BJ (cell line): ENCODE data around the gene PID1. TPM values are rescaled to one million over a fixed set of nuclear protein-coding genes. Genes with fewer than 3 reads are reported as not detected.

Source experiments
- CTCF ChIA-PET: fragments of 350-600 bp; formaldehyde crosslinking; extraction: SDS; loops from one replicate; lab custom pipeline; 2021; ENCODE audit warnings: antibody characterized with exemption, inconsistent platforms; lab: Yijun Ruan, JAX
- POLR2A ChIA-PET: fragments of 300-600 bp; sonication (Branson Sonifier 250); formaldehyde crosslinking; extraction: SDS; loops from one replicate; lab custom pipeline; 2021; ENCODE audit warnings: antibody characterized with exemption; lab: Charles Lee
- DNase-seq: peaks from one replicate; pipeline ENCODE4 v3.0.0-alpha.2; 2011; ENCODE audit warnings: low read depth
- H3K27me3 ChIP-seq: 2 replicates; pipeline ENCODE4 v1.6.0; 2011; ENCODE audit warnings: low read length; ENCODE audit not compliant: control insufficient read depth, insufficient read depth
- H3K36me3 ChIP-seq: 2 replicates; pipeline ENCODE4 v1.5.1; 2011; ENCODE audit warnings: low read length; ENCODE audit not compliant: control insufficient read depth, insufficient read depth
- H3K4me3 ChIP-seq: 2 replicates; pipeline ENCODE4 v1.5.1; 2011; ENCODE audit warnings: low read depth, mild to moderate bottlenecking, control low read depth, low read length
- CTCF ChIP-seq: IDR thresholded peaks from 2 replicates; pipeline ENCODE4 v1.5.1; 2011; ENCODE audit warnings: low read depth, mild to moderate bottlenecking, control low read depth, inconsistent platforms, low read length, moderate library complexity; ENCODE audit not compliant: insufficient read depth
- polyA plus RNA-seq: library from polyadenylated mRNA; depleted of rRNA; stranded (reverse); fragments of >200 nt; gene quantifications from 2 replicates; pipeline ENCODE4 v1.2.3, GENCODE V29; 2011

PID1 gene
- polyA plus RNA-seq, 1 experiment = 8.8 TPM

- DNase-seq = no peak
- Histone ChIP-seq H3K36me3 (no peaks in the 10 kb centered on the region), H3K27me3 (no peaks in the 10 kb centered on the region), H3K4me3 (no peak overlapping the region)
- POLR2A ChIA-PET = no interaction called here
- TF ChIP-seq CTCF = no peak
- CTCF ChIA-PET = interaction anchor here (1.2 to 2.3 kb wide), 2 partner anchors 10 to 433 kb away, joined by 3 to 7 read pairs; no protein-coding TSS in a partner anchor
Observed at GRCh38 chr2:229153951-229154350, 117.1 kb downstream of the PID1 start.

- TF ChIP-seq CTCF = no peak
- DNase-seq = no peak
- Histone ChIP-seq H3K27me3 (no peaks in the 10 kb centered on the region), H3K36me3 (no peaks in the 10 kb centered on the region), H3K4me3 (no peak overlapping the region)
- CTCF ChIA-PET = interaction anchor here (0.6 to 1.1 kb wide), 2 partner anchors 117 to 120 kb away, joined by 3 to 5 read pairs; no protein-coding TSS in a partner anchor
- POLR2A ChIA-PET = no interaction called here
Observed at GRCh38 chr2:229153267-229153666, 117.8 kb downstream of the PID1 start.

DNA sequence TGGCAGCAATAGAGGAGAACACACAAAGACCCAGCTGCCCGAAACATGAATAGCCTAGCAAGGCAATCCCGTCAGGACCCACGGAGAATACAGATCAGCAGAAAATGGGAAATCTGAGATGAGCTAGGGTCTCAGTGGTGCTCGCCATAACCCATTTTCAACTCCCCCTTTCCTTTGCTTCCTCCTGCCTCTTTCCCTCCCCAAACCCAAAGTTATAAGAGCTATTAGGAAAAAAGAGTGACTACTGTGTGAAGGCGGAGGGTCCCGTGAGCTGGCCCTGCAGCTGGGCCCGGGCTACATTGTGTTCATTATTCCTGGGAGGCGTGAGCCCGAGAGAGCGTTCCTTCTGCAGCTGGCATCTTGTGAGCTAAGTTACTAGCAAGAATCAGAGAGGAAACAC, 118.4 kb downstream of the PID1 start:
- CTCF ChIA-PET = interaction anchor here (0.6 to 1.1 kb wide), 3 partner anchors 38 to 121 kb away, joined by 3 to 5 read pairs (median 3); no protein-coding TSS in a partner anchor

DNA sequence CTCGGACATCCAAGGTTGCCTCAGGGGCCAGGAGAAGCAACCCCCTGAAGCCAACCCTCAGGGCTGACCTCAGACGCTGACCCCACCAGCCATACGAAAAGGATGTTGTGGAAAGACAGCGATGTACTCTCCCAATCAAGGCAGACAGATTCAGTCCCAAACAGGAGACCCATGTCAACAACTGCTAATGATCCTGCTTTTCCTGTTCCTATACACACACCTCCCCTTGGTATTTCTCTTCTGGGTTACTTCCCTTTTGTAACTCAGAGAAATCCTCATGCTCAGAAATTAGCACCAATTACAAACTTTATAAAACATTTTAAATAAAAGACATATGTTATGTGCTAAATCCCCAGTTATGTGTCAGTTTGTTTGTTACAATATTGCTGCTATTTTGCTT, 120.8 kb downstream of the PID1 start:
- ChIA-PET CTCF (no interaction called here), POLR2A (no interaction called here)
- Histone ChIP-seq H3K36me3 (no peaks in the 10 kb centered on the region), H3K27me3 (no peaks in the 10 kb centered on the region), H3K4me3 (no peak overlapping the region)
- TF ChIP-seq CTCF = no peak
- DNase-seq = no peak

More for the DNA sequence above, 118.4 kb downstream of the PID1 start:
- Histone ChIP-seq H3K36me3 (no peaks in the 10 kb centered on the region), H3K27me3 (no peaks in the 10 kb centered on the region), H3K4me3 (no peak overlapping the region)
- no peak for DNase-seq
- POLR2A ChIA-PET = no interaction called here
- no peak for TF ChIP-seq CTCF

DNA sequence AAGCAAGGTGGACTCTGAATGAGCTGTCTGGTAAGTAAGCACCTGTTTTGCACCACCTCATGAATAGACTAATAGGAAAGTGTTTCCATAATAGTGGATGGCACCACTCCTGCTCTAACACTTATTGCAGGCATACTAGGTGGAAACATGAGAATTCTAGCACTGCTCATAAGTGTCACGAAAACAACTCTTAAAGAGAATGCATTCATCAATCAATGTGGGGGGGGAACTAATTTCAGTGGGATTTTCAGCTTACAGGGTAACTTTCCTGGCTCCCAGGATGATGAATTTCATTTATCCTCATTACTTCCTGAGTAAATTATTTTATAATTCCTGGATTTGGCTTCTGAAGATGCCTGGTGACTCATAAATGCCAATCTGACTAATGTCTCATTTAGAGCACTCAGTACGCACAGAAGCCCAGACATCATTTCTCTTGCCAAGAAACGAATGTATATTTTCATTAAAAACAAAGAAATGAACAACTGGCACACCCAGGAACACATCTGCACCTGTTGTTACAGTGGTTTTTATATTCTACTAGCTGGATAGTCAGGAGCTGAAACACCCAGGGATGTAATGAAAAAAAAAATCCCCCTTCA, 129.6 kb downstream of the PID1 start:
- DNase-seq = no peak
- no peak for TF ChIP-seq CTCF
- CTCF ChIA-PET = interaction anchor here (1.0 kb wide), 1 partner anchor 10 kb away, joined by 3 read pairs; no protein-coding TSS in a partner anchor
- Histone ChIP-seq H3K4me3 (no peak overlapping the region), H3K27me3 (no peaks in the 10 kb centered on the region), H3K36me3 (no peaks in the 10 kb centered on the region)
- POLR2A ChIA-PET = no interaction called here
